ENCODE data around the gene SYT6.

The SYT6 gene

GRCh38 chr1:114153261-114154145 lies at the start of gene SYT6:
TSS of gene SYT6 (minus strand) at chr1:114153869. CDS start at chr1:114153772, 97 bp downstream.
- DNase-seq (ENCODE audit: low read depth) = no peak

GRCh38 chr1:114201486-114201885 lies 47.8 kb upstream of the SYT6 start:
- no peak for DNase-seq (ENCODE audit: low read depth)

GRCh38 chr1:114199017-114199594 lies 45.4 kb upstream of the SYT6 start:
- no peak for DNase-seq (ENCODE audit: low read depth)

GRCh38 chr1:114196992-114197907 lies 43.6 kb upstream of the SYT6 start:
- DNase-seq (ENCODE audit: low read depth) = no peak

GRCh38 chr1:114195819-114196218 lies 42.1 kb upstream of the SYT6 start:
- no peak for DNase-seq (ENCODE audit: low read depth)

- DNase-seq (ENCODE audit: low read depth) = no peak
These were observed 38.7 kb upstream of the SYT6 start for GRCh38 chr1:114192328-114192727.

GRCh38 chr1:114189398-114189797 lies 35.7 kb upstream of the SYT6 start:
- no peak for DNase-seq (ENCODE audit: low read depth)

GRCh38 chr1:114181356-114181755 lies 27.7 kb upstream of the SYT6 start:
- no peak for DNase-seq (ENCODE audit: low read depth)

GRCh38 chr1:114180742-114181141 lies 27.1 kb upstream of the SYT6 start:
- no peak for DNase-seq (ENCODE audit: low read depth)

GRCh38 chr1:114178936-114179335 lies 25.3 kb upstream of the SYT6 start:
- no peak for DNase-seq (ENCODE audit: low read depth)

- no peak for DNase-seq (ENCODE audit: low read depth)
These were observed 23.6 kb upstream of the SYT6 start for GRCh38 chr1:114177282-114177681.

- no peak for DNase-seq (ENCODE audit: low read depth)
These were observed 22.7 kb upstream of the SYT6 start for GRCh38 chr1:114176366-114176765.

GRCh38 chr1:114173680-114174079 lies 20.0 kb upstream of the SYT6 start:
- no peak for DNase-seq (ENCODE audit: low read depth)

- DNase-seq (ENCODE audit: low read depth) = no peak
These were observed 15.8 kb upstream of the SYT6 start for GRCh38 chr1:114169509-114169908.

GRCh38 chr1:114167226-114167625 lies 13.6 kb upstream of the SYT6 start:
- DNase-seq (ENCODE audit: low read depth) = no peak

GRCh38 chr1:114164840-114165543 lies 11.3 kb upstream of the SYT6 start:
- DNase-seq (ENCODE audit: low read depth) = no peak

- no peak for DNase-seq (ENCODE audit: low read depth)
These were observed 6.3 kb upstream of the SYT6 start for GRCh38 chr1:114159941-114160340.

- no peak for DNase-seq (ENCODE audit: low read depth)
These were observed 3.6 kb upstream of the SYT6 start for GRCh38 chr1:114157275-114157660.

GRCh38 chr1:114156538-114157274 lies 3.0 kb upstream of the SYT6 start:
- no peak for DNase-seq (ENCODE audit: low read depth)

GRCh38 chr1:114155706-114156105 lies 2.0 kb upstream of the SYT6 start:
- no peak for DNase-seq (ENCODE audit: low read depth)

- DNase-seq (ENCODE audit: low read depth) = peak; percentile 68
These were observed 1.3 kb upstream of the SYT6 start for GRCh38 chr1:114154963-114155322.

Data from EH (cell line).